Body of pancreas (tissue), 4 donors: ENCODE results near the gene MRM2. TPM values are rescaled to one million over a fixed set of nuclear protein-coding genes. Genes with fewer than 3 reads are reported as not detected.
"Not testable (repeated sequence)": the region's sequence is repeated elsewhere in the genome, so short reads cannot be mapped to it uniquely, and the experiment has no call there.

Experiments used
- ATAC-seq: fragments of 150-250 bp; one replicate; pipeline ENCODE4 v1.9.1; 2016
- DNase-seq, 4 donors: peaks; one replicate each; pipeline ENCODE4 v3.0.0-alpha.2; 2019
- H3K27ac ChIP-seq, 4 donors: fragments of 200-600 bp; sonication (generic); 1 replicate in 3 of 4; 2 replicates in 1 of 4; pipeline versions ENCODE4 v1.5.1 to v1.6.1; 2016 to 2019; ENCODE audit warnings: mild to moderate bottlenecking in 1 of 4, mixed read lengths in 1 of 4, moderate library complexity in 1 of 4
- H3K27me3 ChIP-seq, 2 donors: fragments of 200-600 bp; sonication (generic); one replicate each; pipeline ENCODE4 v1.6.0; 2016; ENCODE audit warnings: mild to moderate bottlenecking in 1 of 2
- H3K36me3 ChIP-seq, 2 donors: fragments of 200-600 bp; sonication (generic); replicated peaks in 1 of 2; 2 replicates each; pipeline ENCODE4 v1.5.1; 2016; ENCODE audit warnings: low read depth in 2 of 2; ENCODE audit not compliant: insufficient read depth in 1 of 2
- H3K4me1 ChIP-seq: fragments of 200-600 bp; sonication (generic); one replicate; pipeline ENCODE4 v1.6.0; 2016
- H3K4me3 ChIP-seq, 2 donors: fragments of 200-600 bp; sonication (generic); 1 replicate in 1 of 2; 2 replicates in 1 of 2; pipeline ENCODE4 v1.5.1; 2016 to 2019
- H3K9me3 ChIP-seq, 3 donors: fragments of 200-600 bp; sonication (generic); 1 replicate in 2 of 3; 2 replicates in 1 of 3; pipeline ENCODE4 v1.5.1; 2016
- POLR2A ChIP-seq, 3 donors: fragments of 450-650 bp; IDR thresholded peaks; one replicate each; pipeline ENCODE4 v1.6.1; 2016; ENCODE audit warnings: antibody characterized with exemption in 3 of 3, mild to moderate bottlenecking in 2 of 3
- WGBS, 2 donors: methylation state at CpG; one replicate each; pipeline ENCODE4 v1.1.5; 2017; 5-methylcytosine and 5-hydroxymethylcytosine counted together
- intact Hi-C: fragments of 100-400 bp; cut with DNase I; formaldehyde crosslinking; loops from one replicate; pipeline ENCODE4 v1.15.1; 2023
- total RNA-seq, 2 donors: library from RNA; depleted of rRNA; stranded (reverse); fragments of >200 nt; gene quantifications; one replicate each; pipeline ENCODE4 v1.1.0, GENCODE V29; 2016
- TF ChIP-seq, protein P1 (sequence below), 7 experiments: fragments of 450-650 bp in 4 of 7; fragments of 200-600 bp in 3 of 7; sonication (generic) in 3 of 7; IDR thresholded peaks; one replicate each; pipeline ENCODE4 v1.5.1; 2016 to 2019; ENCODE audit warnings: antibody characterized with exemption in 7 of 7

The MRM2 gene
- total RNA-seq, 2 donors from 2014 or later, result 7.6 to 8.8 TPM

DNA sequence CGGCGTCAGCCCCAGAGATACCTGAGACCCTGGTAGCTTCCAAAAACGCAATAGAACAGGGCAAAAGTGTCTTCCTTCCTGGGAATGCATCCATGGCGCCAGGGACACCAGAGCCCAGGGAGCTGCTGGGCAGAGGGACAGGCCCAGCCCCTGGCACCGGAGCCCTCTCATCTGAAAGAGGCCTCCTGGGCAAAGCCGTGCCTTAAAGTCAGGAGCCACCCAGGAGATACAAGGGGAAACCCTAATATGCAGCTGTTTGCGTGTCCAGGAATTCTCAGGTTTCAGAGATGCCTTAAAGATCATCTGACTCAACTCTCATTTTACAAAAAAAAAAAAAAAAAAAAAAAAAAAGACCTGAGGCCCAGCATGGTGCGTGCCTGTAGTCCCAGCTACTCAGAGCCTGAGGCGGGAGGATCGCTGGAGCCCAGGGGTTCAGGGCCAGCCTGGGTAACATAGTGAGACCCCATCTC lies 28.0 kb upstream of the MRM2 start:
- Histone ChIP-seq H3K4me1 (no peaks in the 10 kb centered on the region), H3K27me3 (no peaks in the 10 kb centered on the region), H3K4me3 (no peak overlapping the region), H3K36me3 (no peaks in the 10 kb centered on the region), H3K9me3 (no peaks in the 10 kb centered on the region), H3K27ac (no peak overlapping the region)
- DNase-seq, result no peak
- WGBS, 2 donors, result 91 to 96% methylated on average over 6 to 10 of the region's 10 CpGs
- no peak for ATAC-seq
- intact Hi-C loops, result no loop called here
- no peak for TF ChIP-seq POLR2A (IDR thresholded peaks at IDR 0.05)
- TF ChIP-seq, protein P1, sequence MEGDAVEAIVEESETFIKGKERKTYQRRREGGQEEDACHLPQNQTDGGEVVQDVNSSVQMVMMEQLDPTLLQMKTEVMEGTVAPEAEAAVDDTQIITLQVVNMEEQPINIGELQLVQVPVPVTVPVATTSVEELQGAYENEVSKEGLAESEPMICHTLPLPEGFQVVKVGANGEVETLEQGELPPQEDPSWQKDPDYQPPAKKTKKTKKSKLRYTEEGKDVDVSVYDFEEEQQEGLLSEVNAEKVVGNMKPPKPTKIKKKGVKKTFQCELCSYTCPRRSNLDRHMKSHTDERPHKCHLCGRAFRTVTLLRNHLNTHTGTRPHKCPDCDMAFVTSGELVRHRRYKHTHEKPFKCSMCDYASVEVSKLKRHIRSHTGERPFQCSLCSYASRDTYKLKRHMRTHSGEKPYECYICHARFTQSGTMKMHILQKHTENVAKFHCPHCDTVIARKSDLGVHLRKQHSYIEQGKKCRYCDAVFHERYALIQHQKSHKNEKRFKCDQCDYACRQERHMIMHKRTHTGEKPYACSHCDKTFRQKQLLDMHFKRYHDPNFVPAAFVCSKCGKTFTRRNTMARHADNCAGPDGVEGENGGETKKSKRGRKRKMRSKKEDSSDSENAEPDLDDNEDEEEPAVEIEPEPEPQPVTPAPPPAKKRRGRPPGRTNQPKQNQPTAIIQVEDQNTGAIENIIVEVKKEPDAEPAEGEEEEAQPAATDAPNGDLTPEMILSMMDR (IDR thresholded peaks at IDR 0.05), result no peak

DNA sequence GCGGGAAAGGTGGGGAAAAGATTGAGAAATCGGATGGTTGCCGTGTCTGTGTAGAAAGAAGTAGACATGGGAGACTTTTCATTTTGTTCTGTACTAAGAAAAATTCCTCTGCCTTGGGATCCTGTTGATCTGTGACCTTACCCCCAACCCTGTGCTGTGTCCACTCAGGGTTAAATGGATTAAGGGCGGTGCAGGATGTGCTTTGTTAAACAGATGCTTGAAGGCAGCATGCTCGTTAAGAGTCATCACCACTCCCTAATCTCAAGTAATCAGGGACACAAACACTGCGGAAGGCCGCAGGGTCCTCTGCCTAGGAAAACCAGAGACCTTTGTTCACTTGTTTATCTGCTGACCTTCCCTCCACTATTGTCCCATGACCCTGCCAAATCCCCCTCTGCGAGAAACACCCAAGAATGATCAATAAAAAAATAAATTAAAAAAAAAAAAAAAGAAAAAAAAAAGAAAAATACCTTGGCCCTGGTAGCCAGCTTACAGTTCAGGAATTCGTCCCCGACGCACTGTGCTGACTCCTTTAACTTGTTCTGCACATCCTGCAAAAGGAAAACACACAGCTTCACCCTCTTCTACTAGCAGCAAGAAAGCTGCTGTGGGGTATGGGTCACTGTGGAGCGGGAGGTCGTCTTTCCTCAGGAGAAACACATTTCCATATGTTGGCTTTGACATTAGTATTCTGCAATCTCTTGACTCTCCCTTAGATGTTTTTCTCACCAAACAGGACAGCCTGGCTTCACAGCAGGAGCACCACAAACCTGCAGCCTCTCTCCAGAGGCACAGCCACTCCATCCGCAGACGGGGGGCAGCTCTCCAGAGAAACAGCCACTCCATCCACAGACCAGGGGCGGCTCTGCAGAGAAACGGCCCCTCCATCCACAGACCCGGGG lies 27.3 kb upstream of the MRM2 start:
- WGBS, 2 donors, result 77 to 80% methylated on average over 8 to 15 of the region's 18 CpGs
- H3K36me3 ChIP-seq, intact Hi-C loops, H3K4me1 ChIP-seq, H3K27ac ChIP-seq, H3K4me3 ChIP-seq, ATAC-seq, H3K27me3 ChIP-seq, H3K9me3 ChIP-seq, DNase-seq: not testable (repeated sequence)

DNA sequence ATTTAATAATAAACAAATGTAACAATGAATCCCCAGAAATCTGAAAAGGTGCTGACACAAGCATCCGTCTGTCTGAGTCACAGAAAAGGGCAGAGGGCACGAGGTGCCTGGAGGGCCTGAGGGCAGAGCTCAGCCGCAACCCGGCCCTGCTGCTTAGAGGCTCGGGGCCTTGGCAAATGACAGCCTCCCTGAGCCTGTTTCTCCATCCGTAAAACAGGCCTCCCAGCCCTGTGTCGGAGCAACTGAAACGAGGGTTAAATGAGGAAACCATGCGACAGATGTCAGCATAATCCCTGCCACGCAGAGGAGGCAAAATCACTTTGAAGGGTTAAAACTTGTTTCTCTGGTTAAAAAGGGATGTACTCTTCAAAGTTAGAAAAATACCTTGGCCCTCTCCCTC lies 24.9 kb upstream of the MRM2 start:
- 77 to 79% methylated on average over 8 to 10 of the region's 10 CpGs for WGBS, 2 donors
- Histone ChIP-seq H3K4me1 (no peaks in the 10 kb centered on the region), H3K9me3 (no peaks in the 10 kb centered on the region), H3K4me3 (no peak overlapping the region), H3K36me3 (peaks cover 0 to 4% of the 10 kb centered on the region in 2 donors), H3K27me3 (no peaks in the 10 kb centered on the region), H3K27ac (no peak overlapping the region)
- intact Hi-C loops, result no loop called here
- ATAC-seq (no peak), DNase-seq (no peak)
- TF ChIP-seq, protein P1 (IDR thresholded peaks at IDR 0.05), result no peak
- TF ChIP-seq POLR2A (IDR thresholded peaks at IDR 0.05), result no peak

DNA sequence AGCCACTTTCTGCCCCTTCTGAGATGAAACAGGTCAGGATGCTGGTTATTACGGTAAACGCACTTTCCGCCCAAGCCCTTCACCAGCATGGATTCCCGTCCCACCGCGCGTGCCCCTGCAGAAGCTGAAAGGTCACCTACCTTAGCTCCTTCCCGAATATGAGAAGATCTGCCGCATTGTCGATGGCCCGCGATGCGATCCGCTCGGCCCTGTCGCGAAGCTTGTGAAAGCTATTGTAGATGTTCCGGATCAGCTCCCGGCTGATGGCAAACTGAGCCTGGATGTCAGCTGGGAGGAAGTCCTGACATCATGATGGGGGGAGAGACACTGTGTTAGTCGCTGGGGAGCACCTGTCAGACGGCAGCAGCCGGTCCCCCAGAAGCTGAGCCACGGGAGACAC lies 22.2 kb upstream of the MRM2 start:
- intact Hi-C loops, result no loop called here
- 96% methylated on average over 17 to 22 of the region's 23 CpGs for WGBS, 2 donors
- Histone ChIP-seq H3K4me1 (no peaks in the 10 kb centered on the region), H3K27ac (no peak overlapping the region), H3K9me3 (no peaks in the 10 kb centered on the region), H3K36me3 (peaks cover 0 to 4% of the 10 kb centered on the region in 2 donors), H3K4me3 (no peak overlapping the region), H3K27me3 (no peaks in the 10 kb centered on the region)
- no peak for TF ChIP-seq POLR2A (IDR thresholded peaks at IDR 0.05)
- TF ChIP-seq, protein P1 (IDR thresholded peaks at IDR 0.05), result no peak
- no peak for ATAC-seq
- no peak for DNase-seq

DNA sequence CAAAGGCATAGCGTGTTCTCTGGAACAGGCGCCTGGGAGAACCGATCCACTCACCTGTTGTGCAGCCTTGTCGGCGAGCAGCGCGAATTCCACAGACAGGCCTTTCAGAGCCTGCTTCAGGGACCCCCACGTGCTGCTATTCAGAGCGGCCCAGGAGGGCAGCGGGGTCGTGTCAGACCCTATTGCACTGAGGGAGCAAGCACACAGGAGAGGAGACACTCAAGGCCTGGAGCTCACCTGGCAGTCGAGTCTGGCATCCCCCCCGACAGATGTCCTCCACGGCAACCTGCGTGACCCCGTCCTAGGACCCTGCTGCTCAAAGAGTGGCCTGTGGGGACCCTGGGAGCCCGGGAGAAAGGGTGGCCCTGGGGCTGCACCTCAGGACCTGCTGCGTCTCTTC lies 21.2 kb upstream of the MRM2 start:
- ATAC-seq, result no peak
- peaks cover 0 to 4% of the 10 kb centered on the region in 2 donors for H3K36me3 ChIP-seq
- TF ChIP-seq POLR2A (IDR thresholded peaks at IDR 0.05), result no peak
- TF ChIP-seq, protein P1 (IDR thresholded peaks at IDR 0.05), result no peak
- no peak for DNase-seq
- no peaks in the 10 kb centered on the region for H3K27me3 ChIP-seq
- no peak overlapping the region for H3K4me3 ChIP-seq
- H3K27ac ChIP-seq, result no peak overlapping the region
- H3K4me1 ChIP-seq, result no peaks in the 10 kb centered on the region
- no peaks in the 10 kb centered on the region for H3K9me3 ChIP-seq
- intact Hi-C loops, result no loop called here
- 89 to 100% methylated on average over 3 to 18 of the region's 18 CpGs for WGBS, 2 donors
